Breast epithelium (tissue), 3 donors: Measurements from ENCODE around the gene CLDN20.

Experiments used
- CTCF ChIP-seq, 3 donors: fragments of 450-650 bp; IDR thresholded peaks; one replicate each; pipeline ENCODE4 v1.5.1; 2016 to 2017; ENCODE audit warnings: antibody characterized with exemption in 3 of 3, mild to moderate bottlenecking in 3 of 3, moderate library complexity in 3 of 3
- POLR2A ChIP-seq: fragments of 450-650 bp; IDR thresholded peaks from one replicate; pipeline ENCODE4 v1.6.1; 2016; ENCODE audit warnings: antibody characterized with exemption, mild to moderate bottlenecking, moderate library complexity
- POLR2AphosphoS5 ChIP-seq, 3 donors: sonication (generic); formaldehyde crosslinking; IDR thresholded peaks; one replicate each; pipeline ENCODE4 v1.6.1; 2017; ENCODE audit warnings: antibody characterized with exemption in 3 of 3

- TF ChIP-seq CTCF (IDR thresholded peaks at IDR 0.05): no peak
- no peak for TF ChIP-seq POLR2AphosphoS5 (IDR thresholded peaks at IDR 0.05)
- TF ChIP-seq POLR2A: no peak
Observed at GRCh38 chr6:155274106-155274505, 10.3 kb downstream of the CLDN20 start.
